Stimulated activated CD4-positive, alpha-beta T cell treated with anti-CD3 and anti-CD28 coated beads, Interleukin-4, amount 100 ng/mL, for 48 hours (primary cell): ENCODE data around the gene B4GALT4.

ENCODE experiments used
- DNase-seq, 2 donors: peaks; one replicate each; pipeline ENCODE4 v3.0.0-alpha.2; 2020; ENCODE audit warnings: low read depth in 2 of 2

B4GALT4 gene

GRCh38 chr3:119237299-119237698 is 3.4 kb downstream of the B4GALT4 start:
- DNase-seq: no peak

- no peak for DNase-seq
These were observed 3.9 kb downstream of the B4GALT4 start for GRCh38 chr3:119236756-119237155.

GRCh38 chr3:119235151-119235550 is 5.5 kb downstream of the B4GALT4 start:
- no peak for DNase-seq

- DNase-seq: no peak
These were observed 6.1 kb downstream of the B4GALT4 start for GRCh38 chr3:119234610-119235009.

GRCh38 chr3:119230745-119231144 is 9.9 kb downstream of the B4GALT4 start:
- DNase-seq: no peak

GRCh38 chr3:119230071-119230470 is 10.6 kb downstream of the B4GALT4 start:
- DNase-seq: no peak

GRCh38 chr3:119229190-119229589 is 11.5 kb downstream of the B4GALT4 start:
- DNase-seq: no peak

GRCh38 chr3:119228373-119229145 is 12.1 kb downstream of the B4GALT4 start:
- no peak for DNase-seq

- DNase-seq: no peak
These were observed 13.4 kb downstream of the B4GALT4 start for GRCh38 chr3:119227070-119227850.

- no peak for DNase-seq
These were observed 15.6 kb downstream of the B4GALT4 start for GRCh38 chr3:119225121-119225520.

GRCh38 chr3:119223511-119223910 is 17.2 kb downstream of the B4GALT4 start:
- no peak for DNase-seq

- no peak for DNase-seq
These were observed 18.3 kb downstream of the B4GALT4 start for GRCh38 chr3:119222391-119222790.

GRCh38 chr3:119221779-119222320 is 18.8 kb downstream of the B4GALT4 start:
- DNase-seq: no peak

GRCh38 chr3:119220970-119221667 is 19.6 kb downstream of the B4GALT4 start:
- no peak for DNase-seq

- no peak for DNase-seq
These were observed 20.5 kb downstream of the B4GALT4 start for GRCh38 chr3:119220198-119220597.

GRCh38 chr3:119219069-119219468 is 21.6 kb downstream of the B4GALT4 start:
- no peak for DNase-seq

GRCh38 chr3:119211803-119212202 is 28.9 kb downstream of the B4GALT4 start:
- no peak for DNase-seq

GRCh38 chr3:119211193-119211592 is 29.5 kb downstream of the B4GALT4 start:
- no peak for DNase-seq

- DNase-seq: no peak
These were observed 33.2 kb downstream of the B4GALT4 start for GRCh38 chr3:119207512-119207875.

- no peak for DNase-seq
These were observed 33.8 kb downstream of the B4GALT4 start for GRCh38 chr3:119206611-119207511.

GRCh38 chr3:119205685-119206084 is 35.0 kb downstream of the B4GALT4 start:
- DNase-seq: no peak
